ENCODE data around the gene ZNF521.

- TF ChIP-seq CTCF (conservative IDR thresholded peaks at IDR 0.05; ENCODE audit: low read length), result no peak
- no peak for TF ChIP-seq EZH2phosphoT487 (IDR thresholded peaks at IDR 0.05; ENCODE audit: borderline replicate concordance, low read depth, low read length)
Measured at GRCh38 chr18:25240420-25240770, 111.6 kb downstream of the ZNF521 start.

All from OCI-LY7 (cell line).